HG03066 (cell line): ENCODE results near the gene HNRNPH2.

ENCODE experiments used
- ATAC-seq: cut with Tn5 transposase; IDR thresholded peaks from one replicate; pipeline ENCODE4 v1.9.1; 2021; ENCODE audit warnings: low read depth; ENCODE audit not compliant: unreplicated experiment

HNRNPH2 gene

GRCh38 chrX:101394372-101394771 lies 13.7 kb upstream of the HNRNPH2 start:
- no peak for ATAC-seq

- ATAC-seq, result no peak
Observed at GRCh38 chrX:101395789-101396188, 12.2 kb upstream of the HNRNPH2 start.

- ATAC-seq, result no peak
Observed at GRCh38 chrX:101397779-101398178, 10.2 kb upstream of the HNRNPH2 start.

- no peak for ATAC-seq
Observed at GRCh38 chrX:101398694-101399093, 9.3 kb upstream of the HNRNPH2 start.

GRCh38 chrX:101399825-101400224 lies 8.2 kb upstream of the HNRNPH2 start:
- no peak for ATAC-seq

GRCh38 chrX:101407167-101407747 lies 765 bp upstream of the HNRNPH2 start:
- ATAC-seq, result no peak

- ATAC-seq, result no peak
Observed at GRCh38 chrX:101408532-101408841, 465 bp downstream of the HNRNPH2 start.

- ATAC-seq, result no peak
Observed at GRCh38 chrX:101409043-101409442, 1.0 kb downstream of the HNRNPH2 start.

GRCh38 chrX:101410461-101410860 lies 2.4 kb downstream of the HNRNPH2 start:
- ATAC-seq, result no peak

- no peak for ATAC-seq
Observed at GRCh38 chrX:101411984-101412383, 4.0 kb downstream of the HNRNPH2 start.

GRCh38 chrX:101415180-101416145 lies 7.4 kb downstream of the HNRNPH2 start:
- ATAC-seq, result peak; percentile 46

GRCh38 chrX:101416691-101417090 lies 8.7 kb downstream of the HNRNPH2 start:
- no peak for ATAC-seq

- no peak for ATAC-seq
Observed at GRCh38 chrX:101417190-101417589, 9.2 kb downstream of the HNRNPH2 start.

- peak; percentile 54 for ATAC-seq
Observed at GRCh38 chrX:101417981-101418841, 10.2 kb downstream of the HNRNPH2 start.

GRCh38 chrX:101419489-101419888 lies 11.5 kb downstream of the HNRNPH2 start:
- ATAC-seq, result no peak

GRCh38 chrX:101427954-101428353 lies 19.9 kb downstream of the HNRNPH2 start:
- no peak for ATAC-seq

- peak; percentile 55 for ATAC-seq
Observed at GRCh38 chrX:101429934-101430333, 21.9 kb downstream of the HNRNPH2 start.

- ATAC-seq, result peak; percentile 97
Observed at GRCh38 chrX:101430457-101431078, 22.5 kb downstream of the HNRNPH2 start.

- ATAC-seq, result no peak
Observed at GRCh38 chrX:101442085-101442484, 34.1 kb downstream of the HNRNPH2 start.

- ATAC-seq, result no peak
Observed at GRCh38 chrX:101449279-101449678, 41.3 kb downstream of the HNRNPH2 start.

GRCh38 chrX:101450085-101450484 lies 42.1 kb downstream of the HNRNPH2 start:
- ATAC-seq, result no peak
